WERI-Rb-1 (cell line): Measurements from ENCODE around the gene SSBP3.
"Not testable (repeated sequence)": the region's sequence is repeated elsewhere in the genome, so short reads cannot be mapped to it uniquely, and the experiment has no call there.

Source experiments
- DNase-seq: peaks from one replicate; pipeline ENCODE4 v3.0.0-alpha.2; 2020
- H3K27ac ChIP-seq: fragments of 250-450 bp; sonication (Bioruptor Pico); 2 replicates; pipeline ENCODE4 v1.5.1; 2020; ENCODE audit warnings: mild to moderate bottlenecking, moderate library complexity
- H3K27me3 ChIP-seq: fragments of 250-450 bp; sonication (Bioruptor Pico); 2 replicates; pipeline ENCODE4 v1.5.1; 2021; ENCODE audit warnings: mild to moderate bottlenecking, low read depth, moderate library complexity; ENCODE audit not compliant: insufficient read depth, severe bottlenecking
- H3K36me3 ChIP-seq: fragments of 250-450 bp; sonication (Bioruptor Pico); 2 replicates; pipeline ENCODE4 v1.5.1; 2020; ENCODE audit warnings: mild to moderate bottlenecking, moderate library complexity
- H3K4me3 ChIP-seq: 2 replicates; pipeline ENCODE4 v1.5.1; 2011; ENCODE audit warnings: low read depth, mild to moderate bottlenecking, control low read depth, low read length
- H3K9me3 ChIP-seq: fragments of 250-450 bp; sonication (Bioruptor Pico); 2 replicates; pipeline ENCODE4 v1.5.1; 2021; ENCODE audit warnings: mild to moderate bottlenecking, moderate library complexity; ENCODE audit not compliant: severe bottlenecking
- CTCF ChIP-seq: IDR thresholded peaks from 2 replicates; pipeline ENCODE4 v1.5.1; 2011; ENCODE audit warnings: low read depth, mild to moderate bottlenecking, control low read depth, inconsistent platforms, low read length

The SSBP3 gene

GRCh38 chr1:54347955-54348699 lies 58.1 kb downstream of the SSBP3 start:
- H3K27ac ChIP-seq: peak overlapping the region; percentile 87
- no peaks in the 10 kb centered on the region for H3K9me3 ChIP-seq
- DNase-seq: no peak
- no peaks in the 10 kb centered on the region for H3K27me3 ChIP-seq
- peaks cover 68% of the 10 kb centered on the region for H3K36me3 ChIP-seq
- H3K4me3 ChIP-seq: no peak overlapping the region
- TF ChIP-seq CTCF: no peak

GRCh38 chr1:54347261-54347954 lies 58.8 kb downstream of the SSBP3 start:
- H3K4me3 ChIP-seq: no peak overlapping the region

GRCh38 chr1:54345548-54345947 lies 60.6 kb downstream of the SSBP3 start:
- Histone ChIP-seq H3K36me3 (peaks cover 55% of the 10 kb centered on the region), H3K27ac (peak overlapping the region; percentile 87)
- not testable (repeated sequence) for H3K27me3 ChIP-seq, H3K9me3 ChIP-seq, H3K4me3 ChIP-seq
- peak; percentile 65 for DNase-seq

More at GRCh38 chr1:54347261-54347954, 58.8 kb downstream of the SSBP3 start:
- H3K9me3 ChIP-seq: no peaks in the 10 kb centered on the region
- H3K27me3 ChIP-seq: no peaks in the 10 kb centered on the region
- H3K27ac ChIP-seq: no peak overlapping the region
- peaks cover 60% of the 10 kb centered on the region for H3K36me3 ChIP-seq
- TF ChIP-seq CTCF: no peak
- no peak for DNase-seq

- TF ChIP-seq CTCF: no peak
Observed at GRCh38 chr1:54345116-54345515, 61.1 kb downstream of the SSBP3 start.

GRCh38 chr1:54342742-54343687 lies 63.2 kb downstream of the SSBP3 start:
- peak overlapping the region; percentile 8 for H3K4me3 ChIP-seq
- H3K27me3 ChIP-seq: no peaks in the 10 kb centered on the region
- peaks cover 44% of the 10 kb centered on the region for H3K36me3 ChIP-seq
- TF ChIP-seq CTCF: peak; percentile 57
- peak overlapping the region; percentile 87 for H3K27ac ChIP-seq
- no peaks in the 10 kb centered on the region for H3K9me3 ChIP-seq
- peak; percentile 67 for DNase-seq

More at GRCh38 chr1:54345116-54345515, 61.1 kb downstream of the SSBP3 start:
- Histone ChIP-seq H3K27me3 (no peaks in the 10 kb centered on the region), H3K4me3 (no peak overlapping the region), H3K36me3 (peaks cover 54% of the 10 kb centered on the region), H3K9me3 (no peaks in the 10 kb centered on the region), H3K27ac (peak overlapping the region; percentile 87)
- DNase-seq: no peak

- TF ChIP-seq CTCF: no peak
- H3K27ac ChIP-seq: peak overlapping the region; percentile 87
- no peaks in the 10 kb centered on the region for H3K27me3 ChIP-seq
- peaks cover 43% of the 10 kb centered on the region for H3K36me3 ChIP-seq
- DNase-seq: peak; percentile 66
- no peaks in the 10 kb centered on the region for H3K9me3 ChIP-seq
- no peak overlapping the region for H3K4me3 ChIP-seq
Observed at GRCh38 chr1:54342288-54342687, 63.9 kb downstream of the SSBP3 start.
